ENCODE results near the gene NAA25.

DNA sequence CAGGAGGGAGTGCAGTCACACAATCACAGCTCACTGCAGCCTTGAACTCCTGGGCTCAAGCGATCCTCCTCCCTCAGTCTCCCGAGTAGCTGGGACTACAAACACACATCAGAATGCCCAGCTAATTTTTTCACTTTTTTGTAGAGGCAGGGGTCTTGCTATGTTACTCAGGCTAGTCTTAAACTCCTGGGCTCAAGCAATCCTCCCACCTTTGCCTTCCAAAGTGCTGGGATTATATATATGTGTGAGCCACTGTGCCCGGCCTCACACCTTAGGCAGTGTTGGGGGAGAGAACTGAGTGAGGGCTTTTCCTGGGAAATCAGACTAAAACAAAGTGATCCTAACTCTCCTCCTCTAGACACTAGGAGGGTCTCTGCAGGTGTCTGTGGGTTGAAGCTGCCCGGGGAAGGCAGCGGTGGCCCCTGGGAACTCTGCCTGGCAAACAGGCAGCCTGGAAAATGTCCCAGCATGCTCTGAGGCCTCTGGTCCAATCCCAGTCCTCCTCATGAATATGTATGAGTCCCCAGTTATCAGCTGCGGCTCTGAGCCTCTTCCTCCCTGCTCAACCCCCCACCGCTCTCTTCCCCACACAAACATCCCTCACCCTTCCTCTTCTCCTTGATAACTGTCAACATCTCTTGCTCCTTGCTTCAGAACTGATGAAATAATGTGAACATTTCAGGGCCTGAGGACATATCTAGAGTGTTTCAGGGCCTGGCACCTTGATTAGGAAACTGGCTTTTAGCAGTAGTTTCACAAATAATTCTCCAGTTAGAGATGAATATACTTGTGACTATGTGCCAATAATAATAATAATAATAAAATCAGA is 7.9 kb upstream of the NAA25 start:
- peak; percentile 83 for TF ChIP-seq POLR2AphosphoS5 (IDR thresholded peaks at IDR 0.05; ENCODE audit: borderline replicate concordance, low read depth, low read length)
- no peak for TF ChIP-seq EZH2 (IDR thresholded peaks at IDR 0.05)
